ENCODE results near the gene ALDH1L1.

The ALDH1L1 gene

DNA sequence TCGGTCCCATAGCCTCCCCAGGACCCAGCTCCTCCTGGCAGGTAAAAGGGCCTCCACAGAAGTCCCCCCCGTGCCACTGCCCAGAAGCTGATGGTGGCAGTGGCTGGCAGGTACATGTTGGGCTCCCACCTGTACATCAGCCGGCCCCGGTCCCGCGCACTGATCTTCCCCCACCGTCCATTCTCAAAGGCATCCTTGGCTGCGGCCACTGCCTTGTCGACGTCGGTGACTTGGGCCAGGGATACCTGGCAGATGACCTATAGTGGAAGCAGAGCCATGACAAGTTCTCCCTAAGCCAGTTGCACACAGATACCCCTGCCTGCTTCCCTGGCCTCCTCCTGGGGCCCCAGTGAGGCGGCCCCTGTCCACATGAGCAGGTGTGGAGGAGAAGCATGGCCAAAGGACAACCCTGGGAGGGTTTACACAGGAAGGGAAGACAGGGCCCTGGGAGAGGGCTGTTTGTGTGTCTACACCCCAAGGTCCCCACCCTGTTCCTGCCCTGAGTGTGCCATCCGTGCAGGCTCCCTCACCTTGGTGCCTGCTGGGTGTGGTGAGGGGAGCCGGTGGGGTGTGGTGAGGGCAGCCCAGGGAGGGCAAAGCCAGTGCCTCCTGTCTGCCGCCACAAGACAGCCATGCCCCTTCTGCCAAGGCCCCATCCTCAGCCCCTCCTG lies 44.8 kb downstream of the ALDH1L1 start:
- in situ Hi-C loops (cut with MboI; ENCODE audit: low sequenced_read_pairs) = loop anchor here (25.0 kb wide), 1 partner anchor 252 kb away; the partner anchor contains the start of gene CFAP100

DNA sequence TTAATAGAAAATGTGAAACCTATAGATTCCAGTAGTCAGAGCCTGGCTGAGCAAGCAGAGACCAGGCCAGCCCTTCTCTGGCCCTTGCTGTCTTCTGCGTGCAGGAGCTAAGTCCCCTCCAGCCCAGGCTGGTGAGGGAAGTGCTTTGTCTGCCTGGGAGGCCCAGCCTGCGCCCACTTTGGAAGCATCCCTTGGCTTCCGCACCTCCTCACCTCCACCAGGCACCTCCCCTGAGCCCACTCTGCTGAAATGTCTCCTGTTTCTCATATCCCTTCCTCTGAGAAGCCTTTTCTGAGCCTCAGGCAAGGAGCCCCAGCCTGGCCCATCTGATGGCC lies 45.3 kb downstream of the ALDH1L1 start:
- in situ Hi-C loops (cut with MboI; ENCODE audit: low sequenced_read_pairs) = loop anchor here (25.0 kb wide), 1 partner anchor 252 kb away; the partner anchor contains the start of gene CFAP100

DNA sequence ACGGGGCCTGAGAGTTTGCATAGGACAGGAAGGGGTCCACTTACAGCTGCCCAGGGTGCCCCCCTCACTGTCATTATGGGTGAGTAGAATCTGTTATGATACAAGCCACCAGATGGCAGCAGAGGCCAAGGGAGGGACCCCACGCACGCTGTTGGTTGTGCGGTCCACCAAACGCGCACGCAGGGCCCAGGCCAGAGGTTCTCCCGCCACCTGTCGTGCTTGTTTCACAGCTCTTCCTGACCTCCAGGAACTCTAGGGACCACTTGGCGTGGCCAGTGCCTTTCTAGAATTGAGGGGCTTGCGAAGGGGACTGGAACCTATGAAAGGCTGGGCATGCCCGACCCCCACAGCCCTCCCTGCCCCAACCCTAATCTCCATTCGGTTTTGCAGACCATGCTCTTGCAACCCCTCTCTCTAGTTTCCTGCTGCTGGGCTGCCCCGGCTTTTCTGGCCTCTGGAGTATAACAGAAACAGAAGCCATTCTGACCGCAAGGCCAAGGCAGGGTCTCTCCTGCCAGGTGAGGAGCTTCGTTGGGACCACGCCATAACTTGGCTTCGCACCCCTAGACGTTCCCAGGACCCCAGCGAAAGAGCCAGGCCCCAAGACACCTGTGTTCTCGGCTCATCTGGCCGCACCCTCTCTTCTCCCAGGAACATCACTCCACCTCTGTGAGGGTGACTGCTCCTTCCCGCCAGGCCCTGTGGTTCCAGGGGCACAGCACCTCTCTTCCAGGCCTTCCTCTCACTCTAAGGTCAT lies 46.0 kb downstream of the ALDH1L1 start:
- in situ Hi-C loops (cut with MboI; ENCODE audit: low sequenced_read_pairs) = loop anchor here (25.0 kb wide), 1 partner anchor 253 kb away; the partner anchor contains the start of gene CFAP100

DNA sequence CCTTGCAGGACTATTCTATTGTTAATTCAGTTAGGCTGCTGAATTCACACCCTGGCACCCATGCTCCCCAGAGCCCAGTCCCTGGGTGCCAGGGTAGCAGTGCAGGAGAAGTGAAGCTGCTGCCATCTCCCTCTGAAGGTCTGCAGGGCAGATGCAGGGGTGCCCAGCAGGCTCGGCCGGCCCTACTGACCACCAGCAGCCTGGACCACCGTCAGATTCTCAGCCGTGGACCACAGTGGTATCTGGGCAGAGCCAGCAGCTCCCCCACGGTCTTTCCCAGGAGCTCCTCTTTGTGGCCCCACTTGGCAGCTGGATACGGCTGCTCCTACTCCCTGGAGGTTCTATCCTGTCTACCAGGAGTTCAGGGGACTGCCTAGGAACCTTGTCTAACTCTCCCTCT lies 46.8 kb downstream of the ALDH1L1 start:
- in situ Hi-C loops (cut with MboI; ENCODE audit: low sequenced_read_pairs) = loop anchor here (25.0 kb wide), 1 partner anchor 254 kb away; the partner anchor contains the start of gene CFAP100

DNA sequence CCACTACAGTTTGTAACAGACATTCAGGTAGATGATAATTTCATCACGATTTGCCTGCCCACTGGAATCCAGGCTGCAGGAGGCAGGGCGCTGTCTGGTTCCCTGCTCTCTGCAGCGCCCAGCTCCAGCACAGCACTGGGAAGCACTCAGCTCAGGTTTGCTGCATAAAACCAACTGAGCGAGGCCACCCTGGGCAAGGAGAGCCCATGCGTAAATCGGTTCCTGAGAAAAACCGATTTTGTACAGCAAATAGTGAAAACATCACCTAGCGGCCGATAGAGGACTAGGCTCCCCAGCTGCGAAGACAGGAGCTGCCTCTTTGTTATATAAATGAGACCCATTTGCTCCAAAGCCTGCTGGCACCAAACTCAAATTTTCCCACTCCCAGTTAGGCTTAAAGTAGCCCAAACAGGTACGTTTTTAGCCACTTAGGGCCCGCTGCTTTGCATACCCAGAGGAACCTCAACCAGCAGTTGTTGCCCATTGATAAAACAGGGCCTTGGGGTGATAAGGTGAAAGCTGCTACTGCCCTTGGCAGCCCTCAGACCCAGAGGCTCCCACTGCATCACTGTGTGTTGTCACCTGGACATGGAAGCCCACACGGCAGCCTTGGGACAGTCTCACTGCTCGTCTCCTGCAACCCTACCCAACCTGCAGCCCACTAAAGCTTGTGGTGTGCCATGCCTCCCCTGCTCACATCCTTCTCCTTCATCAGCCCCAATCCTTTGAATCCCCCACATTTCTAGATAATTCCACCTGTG lies 47.5 kb downstream of the ALDH1L1 start:
- in situ Hi-C loops (cut with MboI; ENCODE audit: low sequenced_read_pairs) = loop anchor here (25.0 kb wide), 1 partner anchor 254 kb away; the partner anchor contains the start of gene CFAP100

DNA sequence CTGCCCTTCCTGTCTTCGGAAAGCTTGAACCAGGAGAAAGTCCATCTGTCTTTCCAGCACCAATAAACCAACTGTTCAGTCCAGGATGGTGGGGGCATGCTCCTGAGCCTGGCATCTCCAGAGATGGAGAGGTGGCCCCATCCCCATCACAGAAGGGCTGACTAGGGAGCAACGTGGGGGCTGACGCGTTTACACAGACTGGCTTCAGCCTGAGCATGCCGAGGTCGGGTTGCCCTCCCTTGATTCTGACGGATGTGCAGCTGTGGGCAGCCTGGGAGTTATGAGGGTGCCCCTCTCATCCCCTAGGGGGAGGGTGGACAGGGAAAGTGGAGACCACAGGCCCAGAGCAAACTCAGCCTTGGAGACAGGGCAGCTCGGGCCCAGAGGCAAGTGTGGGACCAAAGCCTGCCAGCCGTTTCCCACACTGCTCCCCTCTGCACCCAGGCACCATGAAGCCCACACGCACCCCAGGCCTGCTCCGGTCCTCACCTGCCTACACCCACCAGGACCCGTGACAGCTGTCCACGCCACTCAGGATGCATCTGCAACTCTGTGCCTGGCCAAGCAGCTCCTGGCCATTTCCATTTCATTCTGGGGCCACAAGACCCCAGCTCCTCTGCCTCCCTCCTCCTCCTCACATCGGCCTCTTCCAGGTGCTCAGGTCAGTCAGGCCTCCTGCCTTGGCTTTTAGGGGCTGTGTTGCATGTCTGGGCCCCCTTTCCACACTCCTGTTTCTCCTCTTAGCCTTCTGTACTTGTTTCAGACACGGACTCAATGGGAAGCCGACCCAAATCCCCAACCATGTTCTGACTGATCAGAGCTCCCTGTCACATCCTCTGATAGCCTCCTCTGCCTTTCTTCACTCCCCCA lies 48.3 kb downstream of the ALDH1L1 start:
- in situ Hi-C loops (cut with MboI; ENCODE audit: low sequenced_read_pairs) = loop anchor here (25.0 kb wide), 1 partner anchor 255 kb away; the partner anchor contains the start of gene CFAP100

DNA sequence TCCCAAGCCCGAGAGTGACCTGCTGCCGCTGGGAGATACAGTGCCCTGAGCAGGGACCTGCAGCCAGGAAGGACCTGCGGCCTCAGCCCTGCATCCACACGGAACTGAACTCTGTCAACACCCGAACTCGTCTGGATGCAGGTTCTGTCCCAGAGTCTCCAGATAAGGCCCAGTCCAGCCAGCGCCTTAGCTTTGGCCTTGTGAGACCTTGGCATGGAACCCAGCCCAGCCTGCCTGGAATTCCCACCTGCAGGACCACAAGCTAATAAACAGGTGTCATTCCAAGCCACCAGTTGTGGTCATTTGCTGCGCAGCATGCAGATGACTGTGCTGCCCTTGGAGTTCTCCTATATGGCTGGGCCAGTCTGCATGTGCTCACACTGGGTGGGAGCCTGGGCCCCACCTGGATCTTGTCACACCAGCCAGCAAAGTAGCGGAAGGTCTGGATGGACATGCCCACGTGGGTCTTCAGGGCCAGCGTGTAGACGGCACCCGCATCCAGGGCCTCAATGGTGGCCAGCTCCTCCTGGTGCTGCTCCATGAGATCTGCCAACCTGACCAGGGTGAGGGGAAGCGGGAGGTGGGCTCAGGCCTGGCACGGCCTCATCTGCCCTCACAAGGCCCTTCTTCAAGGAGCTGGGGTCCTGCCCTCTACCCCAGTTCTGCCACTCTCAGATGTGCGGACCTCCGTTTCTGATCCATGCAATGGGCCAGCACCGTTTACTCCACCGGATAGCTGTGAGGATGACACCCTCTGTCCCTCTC lies 49.2 kb downstream of the ALDH1L1 start:
- in situ Hi-C loops (cut with MboI; ENCODE audit: low sequenced_read_pairs) = loop anchor here (25.0 kb wide), 1 partner anchor 256 kb away; the partner anchor contains the start of gene CFAP100

DNA sequence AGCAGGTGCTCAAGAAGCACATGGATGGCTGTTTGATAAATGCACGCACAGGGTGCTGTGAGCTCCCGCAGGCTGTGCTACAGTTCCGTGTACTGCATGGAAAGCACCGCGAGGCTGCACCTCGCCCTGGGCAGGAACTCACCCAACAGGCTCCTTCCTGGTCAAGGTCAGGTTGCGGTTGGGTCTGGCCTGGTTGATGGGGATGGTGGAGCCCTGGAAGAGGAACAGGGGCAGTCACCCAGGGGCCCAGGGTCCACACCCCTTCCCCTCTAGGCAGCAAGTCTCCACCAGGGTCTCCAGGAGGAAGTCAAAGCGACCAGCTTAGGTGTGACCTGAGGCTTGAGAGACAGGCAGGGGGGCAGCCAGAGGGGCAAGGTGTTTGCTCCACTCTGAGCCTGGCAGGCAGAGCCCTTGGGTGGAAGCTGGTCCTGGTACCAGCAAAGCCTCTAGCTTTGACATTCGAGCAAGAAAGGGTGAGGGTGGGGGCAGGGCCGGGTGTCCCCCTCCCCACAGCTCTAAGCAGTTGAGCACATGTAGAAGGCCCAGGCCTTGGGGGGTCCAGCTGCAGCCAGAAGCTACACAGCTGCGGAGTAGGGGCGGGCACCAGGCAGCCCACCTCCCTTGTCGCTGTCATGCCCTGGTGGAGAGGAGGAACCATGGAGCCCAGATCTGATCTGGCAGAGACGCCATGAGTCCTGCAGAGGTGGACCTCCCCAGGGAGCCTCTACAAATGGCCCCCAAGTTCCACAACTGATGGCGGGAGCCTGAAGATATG lies 50.1 kb downstream of the ALDH1L1 start:
- in situ Hi-C loops (cut with MboI; ENCODE audit: low sequenced_read_pairs) = loop anchor here (25.0 kb wide), 1 partner anchor 257 kb away; the partner anchor contains the start of gene CFAP100

DNA sequence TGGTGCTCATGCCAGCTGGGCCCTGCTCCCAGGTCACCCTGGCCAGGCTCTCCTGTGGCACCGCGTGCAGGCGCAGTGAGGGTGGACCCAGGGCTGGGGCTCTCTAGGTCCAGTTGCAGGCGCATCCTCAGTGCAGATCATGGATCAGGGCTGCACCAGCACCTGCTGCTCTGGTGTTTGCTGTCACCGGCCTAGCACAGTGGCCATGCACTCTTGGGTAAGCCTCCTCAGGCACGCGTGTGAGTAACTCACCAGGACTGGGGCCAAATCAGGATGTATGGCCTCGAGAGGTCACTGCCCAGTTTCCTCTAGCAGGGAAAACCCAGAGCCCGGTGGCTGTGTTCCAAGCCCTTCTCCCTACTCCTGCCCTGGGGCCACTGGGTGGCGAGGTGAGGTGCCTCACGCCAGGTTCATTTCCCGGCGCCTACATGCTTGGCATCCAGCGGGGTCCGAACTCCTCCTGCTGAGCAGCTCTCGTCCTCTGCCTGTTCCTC lies 50.9 kb downstream of the ALDH1L1 start:
- in situ Hi-C loops (cut with MboI; ENCODE audit: low sequenced_read_pairs) = loop anchor here (25.0 kb wide), 1 partner anchor 258 kb away; the partner anchor contains the start of gene CFAP100

DNA sequence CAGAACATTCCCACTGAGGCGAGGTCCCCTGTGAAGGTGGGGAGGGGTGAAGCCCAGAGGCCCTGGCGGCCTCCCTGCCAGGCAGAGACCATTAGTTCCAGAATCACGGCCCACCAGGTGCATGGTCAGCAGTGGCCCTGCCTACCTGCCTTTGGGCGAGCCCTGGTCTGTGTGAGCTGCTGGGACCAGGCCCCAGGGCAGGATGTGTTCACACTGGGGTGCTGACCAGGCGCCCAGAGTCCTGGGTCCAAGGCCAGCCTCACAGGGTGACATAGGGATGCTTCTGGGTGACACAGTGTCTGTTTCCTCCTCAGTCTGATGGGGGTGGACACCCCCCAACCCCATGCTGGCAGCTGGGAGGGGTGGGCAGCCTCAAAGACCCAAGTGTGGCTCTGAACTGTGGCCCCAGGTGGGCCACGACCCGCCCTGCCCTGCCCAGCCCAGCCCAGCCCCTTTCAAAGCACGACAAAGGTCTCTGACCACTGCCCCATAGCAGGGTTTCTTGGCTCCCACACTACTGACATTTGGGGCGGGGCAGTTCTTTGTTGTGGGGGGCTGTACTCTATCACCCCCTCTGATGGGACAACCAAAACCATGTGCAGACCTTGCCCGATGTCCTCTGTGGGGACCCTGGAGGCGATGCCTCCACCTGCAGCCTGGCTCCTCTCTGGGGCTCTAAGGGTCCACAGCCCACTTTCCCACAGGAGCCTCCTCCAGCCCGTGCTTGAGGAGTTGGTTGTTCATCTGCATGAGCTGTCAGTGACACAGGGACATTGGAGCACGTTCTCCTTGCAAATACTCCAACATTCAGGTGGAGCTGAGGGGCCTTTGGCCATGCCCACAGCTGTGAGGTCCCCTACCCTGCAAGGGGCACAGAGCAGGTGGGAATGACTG lies 51.6 kb downstream of the ALDH1L1 start:
- in situ Hi-C loops (cut with MboI; ENCODE audit: low sequenced_read_pairs) = loop anchor here (25.0 kb wide), 1 partner anchor 259 kb away; the partner anchor contains the start of gene CFAP100

DNA sequence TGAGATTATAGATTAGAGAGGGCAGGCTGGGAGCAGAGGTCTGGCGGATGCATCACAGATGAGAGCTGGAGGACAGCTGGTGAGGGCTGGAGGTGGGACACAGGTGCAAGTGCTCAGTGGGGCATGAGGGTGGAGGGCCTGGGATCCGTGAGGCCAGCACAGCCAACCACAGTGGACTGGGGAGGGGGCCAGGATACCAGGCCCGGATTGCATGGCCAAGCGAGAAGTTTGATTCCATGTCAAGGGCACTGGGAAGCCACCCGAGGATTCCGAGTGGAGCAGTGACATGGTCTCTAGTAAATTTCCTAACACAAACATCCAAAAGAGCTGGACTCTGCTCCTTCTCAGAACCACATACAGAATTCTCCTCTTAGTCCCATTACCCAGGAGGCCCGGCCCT lies 52.5 kb downstream of the ALDH1L1 start:
- in situ Hi-C loops (cut with MboI; ENCODE audit: low sequenced_read_pairs) = loop anchor here (25.0 kb wide), 1 partner anchor 259 kb away; the partner anchor contains the start of gene CFAP100

DNA sequence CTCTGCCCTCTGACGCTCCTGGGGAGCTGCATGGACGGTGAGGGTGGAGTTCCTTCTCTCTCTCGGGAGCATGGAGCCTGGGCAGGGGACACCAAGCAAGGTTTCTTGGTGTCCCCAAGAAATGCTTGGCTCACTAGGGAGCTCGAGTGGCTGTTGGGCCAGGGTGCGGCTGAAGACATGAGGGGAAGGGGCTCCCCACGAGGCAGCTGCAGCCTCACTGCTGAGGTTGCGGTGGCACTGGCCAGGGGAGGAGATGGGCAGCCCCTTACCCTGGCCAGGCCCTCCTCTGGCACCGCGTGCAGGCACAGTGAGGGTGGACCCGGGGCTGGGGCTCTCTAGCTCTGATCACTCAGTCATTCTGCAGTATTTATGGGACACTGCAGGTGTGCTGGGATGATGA lies 52.9 kb downstream of the ALDH1L1 start:
- in situ Hi-C loops (cut with MboI; ENCODE audit: low sequenced_read_pairs) = loop anchor here (25.0 kb wide), 1 partner anchor 260 kb away; the partner anchor contains the start of gene CFAP100

DNA sequence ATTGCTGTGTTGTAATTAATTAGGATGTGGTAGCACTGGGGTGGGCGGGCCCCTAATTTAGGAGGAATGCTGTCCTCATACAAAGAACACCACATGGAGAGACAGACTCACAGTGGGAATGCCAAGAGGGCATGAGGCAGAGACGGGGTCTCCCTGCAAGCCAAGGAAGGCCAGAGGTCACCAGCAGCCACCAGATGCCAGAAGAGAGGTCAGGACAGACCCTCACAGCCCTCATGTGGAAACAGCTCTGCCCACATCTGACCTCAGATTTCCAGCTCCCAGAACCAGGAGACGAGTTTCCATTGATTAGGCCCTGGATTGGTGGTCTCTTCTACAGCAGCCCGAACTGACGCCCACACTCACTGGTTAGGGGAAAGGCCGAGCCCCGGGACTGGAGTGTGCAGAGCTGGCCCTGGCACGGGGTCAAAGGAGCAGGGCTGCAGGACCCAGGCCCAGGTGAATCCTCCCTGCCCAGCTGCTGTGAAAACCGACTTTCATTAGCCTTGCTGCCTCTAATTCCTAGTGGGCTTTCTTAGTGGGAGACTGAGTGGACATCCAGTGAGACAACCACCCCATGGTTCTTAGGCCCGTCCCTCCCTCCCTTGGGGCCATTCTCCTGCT lies 53.5 kb downstream of the ALDH1L1 start:
- in situ Hi-C loops (cut with MboI; ENCODE audit: low sequenced_read_pairs) = loop anchor here (25.0 kb wide), 1 partner anchor 260 kb away; the partner anchor contains the start of gene CFAP100

DNA sequence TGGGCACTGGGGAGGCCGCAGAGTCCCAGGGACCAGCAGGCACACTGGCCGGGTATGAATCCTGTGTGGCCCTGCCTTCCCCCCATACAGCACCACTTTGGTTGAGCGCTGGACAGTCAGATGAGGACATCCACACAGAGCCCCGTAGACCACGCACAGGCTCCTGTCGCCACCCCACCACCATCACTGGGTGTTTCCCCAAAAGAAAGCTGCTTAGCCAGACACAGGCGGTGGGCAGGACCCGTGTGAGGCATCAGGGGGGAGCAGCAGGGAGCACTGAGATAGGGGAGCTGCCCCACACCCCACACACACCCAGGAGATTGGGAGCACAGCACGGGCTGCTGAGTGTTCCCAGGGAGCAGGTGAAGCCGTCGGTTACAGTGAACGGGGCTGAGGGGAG lies 54.1 kb downstream of the ALDH1L1 start:
- in situ Hi-C loops (cut with MboI; ENCODE audit: low sequenced_read_pairs) = loop anchor here (25.0 kb wide), 1 partner anchor 261 kb away; the partner anchor contains the start of gene CFAP100

DNA sequence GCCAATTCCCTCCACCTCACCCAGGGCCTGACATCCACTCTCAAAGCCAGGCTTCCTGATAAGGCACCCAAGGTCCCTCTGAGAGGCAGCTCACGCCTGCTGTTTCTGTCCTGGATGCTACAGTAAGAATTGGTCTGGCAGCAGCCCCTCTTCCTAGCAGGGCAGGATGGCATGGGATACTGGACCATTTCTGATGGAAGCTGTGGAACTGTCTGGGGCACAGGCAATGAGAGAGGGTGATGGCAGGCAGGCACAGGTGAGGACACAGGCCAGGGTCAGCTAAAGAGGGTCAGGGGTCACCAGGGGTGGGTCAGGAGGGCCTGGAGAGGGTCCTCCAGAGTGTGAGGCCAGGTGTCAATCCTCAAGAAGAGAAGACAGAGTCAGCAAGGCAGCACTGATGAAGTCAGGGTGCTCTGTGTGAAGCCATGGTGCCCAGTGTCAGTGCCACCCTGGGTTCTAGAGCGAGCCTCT lies 54.6 kb downstream of the ALDH1L1 start:
- in situ Hi-C loops (cut with MboI; ENCODE audit: low sequenced_read_pairs) = loop anchor here (25.0 kb wide), 1 partner anchor 261 kb away; the partner anchor contains the start of gene CFAP100

DNA sequence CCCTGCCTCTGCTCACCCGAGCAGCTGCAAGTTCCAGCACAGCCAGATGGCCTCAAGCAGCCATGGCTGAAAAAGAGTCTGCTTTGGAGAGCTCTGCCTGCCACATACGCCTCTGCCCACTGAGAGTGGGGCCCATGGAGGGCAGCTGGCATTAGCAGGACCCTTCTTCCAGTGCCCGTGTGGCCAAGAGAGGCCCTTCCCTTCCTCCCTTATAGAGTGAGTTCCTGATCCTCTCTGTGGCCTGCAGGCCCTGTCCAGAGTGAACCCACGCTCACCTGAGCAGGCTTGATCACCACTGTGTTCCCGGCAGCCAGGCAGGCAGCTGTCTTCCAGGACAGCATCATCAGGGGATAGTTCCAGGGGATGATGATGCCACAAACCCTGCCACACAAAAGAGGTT lies 55.0 kb downstream of the ALDH1L1 start:
- in situ Hi-C loops (cut with MboI; ENCODE audit: low sequenced_read_pairs) = loop anchor here (25.0 kb wide), 1 partner anchor 262 kb away; the partner anchor contains the start of gene CFAP100

Data from HL-60/S4 (cell line).